HFFc6 (cell line): ENCODE measurements around the gene STXBP1. TPM values are rescaled to one million over a fixed set of nuclear protein-coding genes. Genes with fewer than 3 reads are reported as not detected.
A peak's percentile ranks its signal among the peaks of the same experiment; 100 is the strongest.

Source experiments
- DNase-seq: peaks from one replicate; pipeline ENCODE4 v3.0.0-alpha.2; 2018
- H3K27ac Mint-ChIP-seq: 2 replicates; pipeline ENCODE4 v1.8.0; 2020; ENCODE audit warnings: mild to moderate bottlenecking, mixed read lengths
- H3K27me3 Mint-ChIP-seq: 2 replicates; pipeline ENCODE4 v1.8.0; 2021; ENCODE audit warnings: mild to moderate bottlenecking, moderate library complexity, mixed read lengths; ENCODE audit not compliant: insufficient read depth
- H3K36me3 Mint-ChIP-seq: 2 replicates; pipeline ENCODE4 v1.8.0; 2021; ENCODE audit warnings: low read depth, mixed read lengths
- H3K4me1 Mint-ChIP-seq: 2 replicates; pipeline ENCODE4 v1.8.0; 2020; ENCODE audit warnings: low read depth, mixed read lengths
- H3K4me3 Mint-ChIP-seq: 2 replicates; pipeline ENCODE4 v1.8.0; 2020; ENCODE audit warnings: mild to moderate bottlenecking, moderate library complexity, mixed read lengths
- H3K9me3 Mint-ChIP-seq: 2 replicates; pipeline ENCODE4 v1.8.0; 2020; ENCODE audit warnings: mild to moderate bottlenecking, mixed read lengths
- CTCF ChIP-seq: fragments of 200-600 bp; sonication (generic); IDR thresholded peaks from 2 replicates; pipeline ENCODE4 v1.5.0; 2021; ENCODE audit warnings: antibody characterized with exemption, mild to moderate bottlenecking
- total RNA-seq, 6 experiments: library from RNA; stranded (reverse); fragmentation: NEBNext Ultra II Directional; extraction: Animal tissue kit (Norgen Biotek cat#: 25700); gene quantifications; 2 replicates in 1 of 6; 3 replicates in 5 of 6; pipeline ENCODE4 v1.2.3, GENCODE V29; 2021

The STXBP1 gene
- total RNA-seq, 6 experiments from 2014 or later: 61.9 to 90.7 (median 73.6) TPM

- peaks cover 5% of the 10 kb centered on the region for H3K4me1 Mint-ChIP-seq
- no peaks in the 10 kb centered on the region for H3K36me3 Mint-ChIP-seq
Observed at GRCh38 chr9:127728808-127729207, 116.7 kb downstream of the STXBP1 start.

GRCh38 chr9:127729522-127730256 is 117.6 kb downstream of the STXBP1 start:
- TF ChIP-seq CTCF: no peak
- Mint-ChIP-seq H3K27me3 (no peaks in the 10 kb centered on the region), H3K36me3 (no peaks in the 10 kb centered on the region), H3K4me3 (no peak overlapping the region), H3K9me3 (no peaks in the 10 kb centered on the region), H3K27ac (no peak overlapping the region), H3K4me1 (peaks cover 9% of the 10 kb centered on the region)
- no peak for DNase-seq

More at GRCh38 chr9:127728808-127729207, 116.7 kb downstream of the STXBP1 start:
- Mint-ChIP-seq H3K27ac (no peak overlapping the region), H3K4me3 (no peak overlapping the region), H3K27me3 (no peaks in the 10 kb centered on the region; the same call in 1 of the 2 replicates), H3K9me3 (no peaks in the 10 kb centered on the region)
- DNase-seq: no peak
- TF ChIP-seq CTCF: no peak

- no peak for DNase-seq
- TF ChIP-seq CTCF: no peak
- H3K9me3 Mint-ChIP-seq: no peaks in the 10 kb centered on the region
- peaks cover 9% of the 10 kb centered on the region for H3K4me1 Mint-ChIP-seq
- H3K36me3 Mint-ChIP-seq: no peaks in the 10 kb centered on the region
- no peaks in the 10 kb centered on the region for H3K27me3 Mint-ChIP-seq
- no peak overlapping the region for H3K27ac Mint-ChIP-seq
- H3K4me3 Mint-ChIP-seq: no peak overlapping the region
Observed at GRCh38 chr9:127730262-127730661, 118.2 kb downstream of the STXBP1 start.

GRCh38 chr9:127730799-127731410 is 118.8 kb downstream of the STXBP1 start:
- no peak for TF ChIP-seq CTCF
- no peak for DNase-seq
- Mint-ChIP-seq H3K27me3 (no peaks in the 10 kb centered on the region), H3K4me3 (no peak overlapping the region), H3K4me1 (peaks cover 9% of the 10 kb centered on the region), H3K27ac (no peak overlapping the region), H3K9me3 (no peaks in the 10 kb centered on the region), H3K36me3 (no peaks in the 10 kb centered on the region)

- Mint-ChIP-seq H3K27ac (no peak overlapping the region), H3K4me3 (no peak overlapping the region), H3K27me3 (no peaks in the 10 kb centered on the region; the same call in 1 of the 2 replicates), H3K9me3 (no peaks in the 10 kb centered on the region), H3K4me1 (peaks cover 9% of the 10 kb centered on the region), H3K36me3 (no peaks in the 10 kb centered on the region)
- no peak for DNase-seq
- peak; percentile 22; the same call in 1 of the 2 replicates for TF ChIP-seq CTCF
Observed at GRCh38 chr9:127731938-127732337, 119.9 kb downstream of the STXBP1 start.
